Testis (tissue), 3 donors: Measurements from ENCODE around the gene TXNRD1. TPM values are rescaled to one million over a fixed set of nuclear protein-coding genes. Genes with fewer than 3 reads are reported as not detected.

ENCODE experiments used
- DNase-seq: peaks from one replicate; pipeline ENCODE4 v3.0.0-alpha.2; 2019
- H3K27ac ChIP-seq, 2 donors: fragments of 200-600 bp; sonication (generic); one replicate each; pipeline ENCODE4 v1.5.1; 2019
- H3K27me3 ChIP-seq: fragments of 200-600 bp; sonication (generic); one replicate; pipeline ENCODE4 v1.5.1; 2019
- H3K36me3 ChIP-seq: fragments of 200-600 bp; sonication (generic); one replicate; pipeline ENCODE4 v1.5.1; 2017; ENCODE audit warnings: low read depth; ENCODE audit errors: missing control alignments
- H3K4me1 ChIP-seq: fragments of 200-600 bp; sonication (generic); one replicate; pipeline ENCODE4 v1.5.1; 2019
- H3K4me3 ChIP-seq, 2 donors: fragments of 200-600 bp; sonication (generic); one replicate each; pipeline ENCODE4 v1.5.1; 2017 to 2019
- H3K9me3 ChIP-seq: fragments of 200-600 bp; sonication (generic); one replicate; pipeline ENCODE4 v1.5.1; 2017
- POLR2A ChIP-seq: fragments of 450-650 bp; IDR thresholded peaks from one replicate; pipeline ENCODE4 v1.6.1; 2017; ENCODE audit warnings: antibody characterized with exemption, mild to moderate bottlenecking, moderate library complexity
- WGBS, 2 donors: methylation state at CpG; one replicate each; pipeline ENCODE4 v1.1.5; 2018; 5-methylcytosine and 5-hydroxymethylcytosine counted together
- intact Hi-C: fragments of 100-400 bp; cut with DNase I; formaldehyde crosslinking; loops from one replicate; pipeline ENCODE4 v1.15.1; 2023; ENCODE audit warnings: low total_unique reads
- polyA plus RNA-seq: library from polyadenylated mRNA; stranded (reverse); fragments of 350-450 nt; fragmentation: Illumina TruSeq; extraction: RNeasy Lipid Tissue Mini Kit (QIAGEN cat#74804); gene quantifications from one replicate; pipeline ENCODE4 v1.2.3, GENCODE V29; 2014; ENCODE audit warnings: low read depth, low replicate concordance; ENCODE audit not compliant: insufficient read depth
- total RNA-seq, 2 donors: library from RNA; depleted of rRNA; stranded (reverse); fragments of >200 nt; gene quantifications; one replicate each; pipeline ENCODE4 v1.2.3, GENCODE V29; 2016
- TF ChIP-seq, protein P1 (sequence below), 3 experiments: fragments of 450-650 bp in 2 of 3; fragments of 200-600 bp in 1 of 3; sonication (generic) in 1 of 3; IDR thresholded peaks; one replicate each; pipeline ENCODE4 v1.5.1; 2016 to 2019; ENCODE audit warnings: antibody characterized with exemption in 3 of 3, mild to moderate bottlenecking in 2 of 3, moderate library complexity in 1 of 3

TXNRD1 gene
- total and polyA plus RNA-seq, 3 donors from 2014 or later: 67.8 to 110 (median 96.2) TPM

DNA sequence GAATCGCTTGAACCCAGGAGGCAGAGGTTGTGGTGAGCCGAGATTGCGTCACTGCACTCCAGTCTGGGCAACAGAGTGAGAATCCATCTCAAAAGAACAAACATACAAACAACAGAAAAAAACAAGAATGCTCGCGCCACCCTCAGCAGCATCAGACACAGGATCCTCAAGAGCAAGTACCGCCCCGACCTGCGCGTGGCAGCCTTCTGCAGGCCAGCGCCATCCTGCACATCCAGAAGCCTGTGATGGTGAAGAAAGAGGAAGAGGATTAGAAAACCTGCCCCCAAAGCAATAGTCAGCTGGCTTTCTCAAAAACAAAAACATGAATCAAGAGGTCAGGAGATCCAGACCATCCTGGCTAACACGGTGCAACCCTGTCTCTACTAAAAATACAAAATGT lies 57.9 kb downstream of the TXNRD1 start:
- H3K27ac ChIP-seq: no peak overlapping the region
- no peaks in the 10 kb centered on the region for H3K9me3 ChIP-seq
- no peak overlapping the region for H3K4me3 ChIP-seq
- 91 to 98% methylated on average over 11 of the region's 11 CpGs for WGBS, 2 donors
- no peak for DNase-seq
- intact Hi-C loops: no loop called here
- TF ChIP-seq POLR2A: no peak
- TF ChIP-seq, protein P1, sequence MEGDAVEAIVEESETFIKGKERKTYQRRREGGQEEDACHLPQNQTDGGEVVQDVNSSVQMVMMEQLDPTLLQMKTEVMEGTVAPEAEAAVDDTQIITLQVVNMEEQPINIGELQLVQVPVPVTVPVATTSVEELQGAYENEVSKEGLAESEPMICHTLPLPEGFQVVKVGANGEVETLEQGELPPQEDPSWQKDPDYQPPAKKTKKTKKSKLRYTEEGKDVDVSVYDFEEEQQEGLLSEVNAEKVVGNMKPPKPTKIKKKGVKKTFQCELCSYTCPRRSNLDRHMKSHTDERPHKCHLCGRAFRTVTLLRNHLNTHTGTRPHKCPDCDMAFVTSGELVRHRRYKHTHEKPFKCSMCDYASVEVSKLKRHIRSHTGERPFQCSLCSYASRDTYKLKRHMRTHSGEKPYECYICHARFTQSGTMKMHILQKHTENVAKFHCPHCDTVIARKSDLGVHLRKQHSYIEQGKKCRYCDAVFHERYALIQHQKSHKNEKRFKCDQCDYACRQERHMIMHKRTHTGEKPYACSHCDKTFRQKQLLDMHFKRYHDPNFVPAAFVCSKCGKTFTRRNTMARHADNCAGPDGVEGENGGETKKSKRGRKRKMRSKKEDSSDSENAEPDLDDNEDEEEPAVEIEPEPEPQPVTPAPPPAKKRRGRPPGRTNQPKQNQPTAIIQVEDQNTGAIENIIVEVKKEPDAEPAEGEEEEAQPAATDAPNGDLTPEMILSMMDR (IDR thresholded peaks at IDR 0.05): no peak
- no peaks in the 10 kb centered on the region for H3K27me3 ChIP-seq
- H3K4me1 ChIP-seq: no peaks in the 10 kb centered on the region
- H3K36me3 ChIP-seq: no peaks in the 10 kb centered on the region

DNA sequence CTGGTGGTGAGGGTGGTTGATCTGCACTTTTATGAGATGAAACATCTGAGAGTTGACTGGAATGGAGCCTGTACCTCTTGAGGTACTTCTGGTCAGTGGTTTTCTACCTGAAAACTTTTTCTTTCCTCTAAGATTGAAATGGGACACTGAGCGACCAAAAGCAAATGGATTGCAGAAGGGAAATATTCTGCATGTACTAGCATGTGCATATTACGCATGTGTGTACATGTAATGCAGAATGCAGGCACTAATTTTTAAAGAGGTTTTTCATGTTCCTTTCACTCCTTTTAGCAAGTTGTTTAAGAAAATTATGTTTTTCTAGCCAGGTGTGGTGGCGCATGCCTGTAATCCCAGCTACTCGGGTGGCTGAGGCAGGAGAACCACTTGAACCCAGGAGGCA lies 59.2 kb downstream of the TXNRD1 start:
- no peak overlapping the region for H3K4me3 ChIP-seq
- DNase-seq: no peak
- no peaks in the 10 kb centered on the region for H3K9me3 ChIP-seq
- WGBS, 2 donors: 92 to 96% methylated on average over 4 of the region's 4 CpGs
- H3K27me3 ChIP-seq: no peaks in the 10 kb centered on the region
- no peak overlapping the region for H3K27ac ChIP-seq
- no peaks in the 10 kb centered on the region for H3K36me3 ChIP-seq
- TF ChIP-seq, protein P1 (IDR thresholded peaks at IDR 0.05): no peak
- intact Hi-C loops: no loop called here
- H3K4me1 ChIP-seq: no peaks in the 10 kb centered on the region

- Histone ChIP-seq H3K27me3 (no peaks in the 10 kb centered on the region), H3K4me3 (no peak overlapping the region), H3K9me3 (no peaks in the 10 kb centered on the region), H3K36me3 (no peaks in the 10 kb centered on the region), H3K27ac (no peak overlapping the region), H3K4me1 (no peaks in the 10 kb centered on the region)
- no peak for DNase-seq
- intact Hi-C loops: no loop called here
- TF ChIP-seq, protein P1 (IDR thresholded peaks at IDR 0.05): no peak
- TF ChIP-seq POLR2A: no peak
- 74 to 77% methylated on average over 5 of the region's 5 CpGs for WGBS, 2 donors
Measured at GRCh38 chr12:104275689-104276088, 60.1 kb downstream of the TXNRD1 start.

- Histone ChIP-seq H3K4me1 (no peaks in the 10 kb centered on the region), H3K36me3 (no peaks in the 10 kb centered on the region), H3K27me3 (no peaks in the 10 kb centered on the region), H3K27ac (no peak overlapping the region), H3K4me3 (no peak overlapping the region), H3K9me3 (no peaks in the 10 kb centered on the region)
- no peak for DNase-seq
- WGBS, 2 donors: 77 to 86% methylated on average over 8 of the region's 8 CpGs
- TF ChIP-seq, protein P1 (IDR thresholded peaks at IDR 0.05): no peak
- no peak for TF ChIP-seq POLR2A
- intact Hi-C loops: no loop called here
Measured at GRCh38 chr12:104276273-104277131, 60.9 kb downstream of the TXNRD1 start.

DNA sequence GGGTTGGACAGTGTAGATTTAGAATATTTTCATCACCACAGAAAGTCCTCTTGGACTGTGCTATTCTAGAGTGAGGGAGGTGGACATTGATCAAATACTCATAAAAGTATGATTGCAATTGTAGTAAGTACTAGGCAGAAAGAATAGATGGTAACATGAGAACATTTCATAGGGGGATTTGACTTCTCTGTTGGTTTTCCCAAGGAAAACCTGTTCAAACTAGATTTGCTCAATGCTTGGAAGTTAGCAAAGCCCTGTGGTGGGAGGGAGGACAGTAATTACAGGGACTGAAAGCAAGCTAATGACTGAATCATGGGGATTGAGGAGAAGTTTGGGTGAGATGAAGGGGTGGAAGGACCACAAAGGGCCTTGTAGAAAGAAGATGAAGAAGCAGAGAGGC lies 63.6 kb downstream of the TXNRD1 start:
- no peaks in the 10 kb centered on the region for H3K27me3 ChIP-seq
- H3K4me1 ChIP-seq: no peaks in the 10 kb centered on the region
- no peak for DNase-seq
- no peak overlapping the region for H3K27ac ChIP-seq
- H3K4me3 ChIP-seq: no peak overlapping the region
- no peak for TF ChIP-seq POLR2A
- TF ChIP-seq, protein P1 (IDR thresholded peaks at IDR 0.05): no peak
- no peaks in the 10 kb centered on the region for H3K9me3 ChIP-seq
- intact Hi-C loops: no loop called here
- no peaks in the 10 kb centered on the region for H3K36me3 ChIP-seq
